HG03521 (cell line): Measurements from ENCODE around the gene SEPTIN12.

Experiments
- ATAC-seq: cut with Tn5 transposase; IDR thresholded peaks from one replicate; pipeline ENCODE4 v1.9.1; 2021; ENCODE audit warnings: mild to moderate bottlenecking, moderate library complexity; ENCODE audit not compliant: unreplicated experiment

The SEPTIN12 gene

DNA sequence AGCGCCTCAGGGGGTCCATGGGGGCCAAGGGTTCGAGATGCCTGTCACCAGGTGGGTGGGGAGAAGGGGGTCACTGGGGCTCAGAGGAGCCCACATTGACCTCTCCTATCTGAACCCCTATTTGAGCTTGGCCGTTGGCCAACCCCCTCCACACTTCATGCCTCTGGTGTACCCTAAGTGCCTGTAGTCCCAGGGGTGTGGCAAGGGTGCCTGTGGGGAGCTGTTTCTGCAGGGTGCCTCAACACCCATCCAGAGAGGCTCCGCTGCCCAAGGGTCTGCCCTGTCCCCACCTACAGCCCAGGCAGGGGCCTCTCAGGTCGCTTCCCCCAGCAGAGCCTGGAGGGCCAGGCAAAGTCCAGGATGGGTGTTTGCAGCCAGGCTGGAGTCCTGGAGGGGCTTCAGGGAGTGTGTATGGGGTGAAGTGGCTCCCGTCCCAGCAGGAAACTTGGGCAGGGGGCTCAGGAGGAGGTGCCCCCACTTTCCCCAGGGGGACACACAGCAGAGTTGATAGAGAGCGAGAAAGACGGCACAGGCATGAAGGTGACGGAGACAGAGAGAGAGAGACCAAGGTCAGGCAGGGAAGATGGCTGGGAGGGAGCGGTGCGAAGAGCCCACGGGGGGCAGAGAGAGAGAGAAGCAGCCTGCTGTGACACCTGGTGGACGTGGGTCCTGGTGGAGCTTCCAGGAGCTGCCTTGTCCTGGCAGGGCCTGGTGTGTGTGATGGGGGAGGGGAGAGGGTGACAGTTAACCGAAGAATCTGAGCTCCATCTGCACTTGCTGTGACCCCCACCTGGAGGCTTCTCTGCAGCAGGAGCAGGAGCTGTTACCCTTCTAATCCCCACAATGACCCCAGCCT lies at the start of gene SEPTIN12:
Gene SEPTIN12, minus strand, starts transcription at position 719 of the 856 bp plus-strand sequence. Its CDS starts 700 bp downstream, at position 19.
- ATAC-seq = no peak

GRCh38 chr16:4836727-4837126 lies 48.6 kb upstream of the SEPTIN12 start:
- no peak for ATAC-seq

- no peak for ATAC-seq
These were observed 45.4 kb upstream of the SEPTIN12 start for GRCh38 chr16:4833584-4833983.

- ATAC-seq = no peak
These were observed 44.7 kb upstream of the SEPTIN12 start for GRCh38 chr16:4832698-4833343.

GRCh38 chr16:4831616-4832015 lies 43.5 kb upstream of the SEPTIN12 start:
- no peak for ATAC-seq

DNA sequence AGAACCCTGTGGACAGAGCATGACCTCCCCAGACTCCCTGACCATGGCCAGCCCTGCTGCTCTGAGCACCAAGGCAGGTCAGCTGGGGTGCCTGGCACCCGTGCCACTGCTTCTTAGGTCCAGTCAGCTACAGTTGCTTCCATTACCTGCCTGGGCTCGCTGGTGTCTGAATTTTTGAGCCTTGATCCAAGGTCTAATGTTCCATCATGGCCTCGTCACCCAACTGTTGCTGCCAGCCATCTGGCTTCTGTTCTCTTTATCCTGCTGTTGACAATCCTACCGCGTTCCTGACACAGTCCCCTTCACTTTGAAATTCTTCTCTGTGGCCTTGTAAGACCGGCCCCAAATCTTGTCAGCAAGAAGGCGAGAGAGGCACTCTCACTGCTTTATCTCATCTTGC lies 42.3 kb upstream of the SEPTIN12 start:
- no peak for ATAC-seq

DNA sequence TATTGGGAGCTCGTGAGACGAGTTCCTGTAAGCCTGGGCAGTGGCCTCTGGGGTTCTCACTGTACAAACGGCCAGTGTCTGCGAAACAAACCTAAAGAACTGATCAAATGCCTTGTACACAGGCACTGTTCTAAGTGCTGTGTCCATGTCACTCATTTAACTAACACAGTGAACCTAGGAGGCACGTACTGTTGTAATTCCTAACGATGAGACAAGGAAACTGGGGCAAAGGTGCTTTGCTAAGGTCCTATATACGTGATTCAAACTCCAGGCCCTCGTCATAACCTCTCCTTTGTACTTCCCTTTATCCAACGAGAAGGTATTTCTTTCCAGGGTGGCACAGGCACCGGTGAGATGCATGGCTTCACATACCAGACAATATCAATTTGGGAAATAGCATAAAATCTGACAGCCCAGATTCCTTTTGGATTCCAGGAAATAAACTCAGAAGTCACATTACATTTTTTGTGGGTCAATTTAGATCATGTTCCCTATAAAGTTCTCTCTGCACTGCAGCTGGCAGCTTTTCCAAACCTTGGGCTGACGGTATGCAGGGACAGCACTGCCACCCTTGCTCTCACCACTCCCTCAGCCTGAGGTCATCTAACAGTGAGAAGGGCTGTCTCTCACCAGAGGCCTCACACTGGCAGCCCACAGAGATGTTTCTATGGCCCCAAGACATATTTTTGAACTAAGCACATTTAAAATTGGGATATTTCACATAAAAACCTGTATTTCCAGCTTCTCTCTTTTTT lies 40.6 kb upstream of the SEPTIN12 start:
- no peak for ATAC-seq

GRCh38 chr16:4826980-4827379 lies 38.8 kb upstream of the SEPTIN12 start:
- no peak for ATAC-seq

DNA sequence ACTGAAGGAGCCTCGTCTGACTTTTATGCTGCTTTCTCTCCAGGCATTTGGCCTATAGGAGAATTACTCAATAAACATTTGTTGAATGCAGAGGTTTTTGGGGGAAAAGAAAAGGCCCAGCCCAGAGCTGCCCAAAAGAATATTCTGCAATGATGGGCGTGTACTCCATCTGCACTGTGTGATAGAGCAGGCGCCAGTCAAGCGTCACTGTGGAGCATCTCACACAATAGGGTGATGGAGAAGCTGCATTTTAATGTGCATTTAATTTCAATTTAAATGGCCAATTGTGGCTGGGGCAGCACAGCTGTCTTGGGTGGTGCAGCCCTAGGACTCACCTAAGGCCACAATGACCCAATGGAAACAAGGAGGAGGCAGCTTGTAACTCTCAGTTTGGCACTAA lies 38.4 kb upstream of the SEPTIN12 start:
- ATAC-seq = no peak

GRCh38 chr16:4825196-4825595 lies 37.1 kb upstream of the SEPTIN12 start:
- ATAC-seq = no peak

DNA sequence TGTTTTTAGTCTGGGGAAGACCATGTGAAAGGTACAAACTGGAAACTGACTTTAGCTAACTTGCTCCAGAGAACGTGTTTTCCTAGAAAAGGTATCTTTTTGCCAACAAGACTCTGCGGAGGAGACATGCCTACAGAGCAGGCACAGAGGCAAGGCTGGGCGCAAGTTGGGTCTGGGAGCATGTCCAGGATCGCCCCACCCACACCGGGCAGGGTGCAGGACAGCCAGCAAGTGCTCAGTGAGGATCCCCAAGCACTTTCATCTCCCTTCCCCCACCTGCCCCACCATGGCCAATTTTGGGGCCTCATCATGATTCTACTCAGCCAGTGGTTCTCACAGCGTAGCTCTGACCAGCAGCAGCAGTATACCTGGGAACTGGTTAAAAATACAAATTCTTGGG lies 32.5 kb upstream of the SEPTIN12 start:
- ATAC-seq = no peak

DNA sequence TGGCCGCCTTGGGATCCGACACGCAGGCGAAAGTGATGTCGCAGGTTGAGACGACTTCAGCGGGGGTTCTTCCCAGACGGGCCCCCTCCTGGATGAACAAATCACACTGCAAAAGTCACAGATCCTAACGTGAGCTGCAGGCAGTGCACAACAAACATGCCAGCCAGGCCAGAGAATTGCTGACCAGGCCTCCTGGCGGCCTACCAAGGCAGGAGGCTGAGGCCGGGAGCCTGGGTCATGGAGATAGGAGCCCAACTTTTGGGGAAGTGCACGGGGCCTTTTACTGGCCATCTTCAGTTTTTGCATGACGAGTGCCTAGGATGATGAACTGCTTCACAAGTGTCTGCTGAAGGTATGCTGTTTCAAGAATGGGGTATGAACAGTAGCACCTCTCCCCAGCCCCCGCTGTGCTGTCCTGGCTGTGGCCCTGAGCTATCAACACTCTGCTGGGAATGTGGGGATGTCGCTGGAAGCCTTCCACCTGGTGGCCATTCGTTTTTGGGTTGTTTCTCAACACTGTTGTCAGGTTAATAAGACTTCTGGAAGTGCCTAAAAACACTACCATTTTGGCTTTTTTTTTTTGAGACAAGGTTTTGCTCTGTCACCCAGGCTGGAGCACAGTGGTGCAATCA lies 26.5 kb upstream of the SEPTIN12 start:
- no peak for ATAC-seq

DNA sequence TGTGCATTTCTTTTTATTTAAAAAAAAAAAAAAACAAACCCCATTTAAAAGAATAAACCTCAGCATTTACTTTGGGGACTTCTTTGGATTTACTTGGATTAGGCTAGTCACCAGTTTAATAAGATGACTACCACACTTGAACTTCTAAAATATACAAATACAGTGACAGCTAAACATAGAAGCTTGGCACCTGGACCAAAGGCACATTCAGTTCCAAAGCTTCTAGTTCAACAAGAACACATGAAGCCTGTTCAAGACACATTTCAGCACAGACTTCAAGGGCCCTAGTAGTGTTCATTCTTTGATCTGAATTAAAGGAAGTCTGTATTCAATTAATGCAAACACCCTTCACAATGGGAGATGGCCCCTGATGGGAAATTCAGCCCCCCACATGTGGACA lies 25.9 kb upstream of the SEPTIN12 start:
- ATAC-seq = no peak

DNA sequence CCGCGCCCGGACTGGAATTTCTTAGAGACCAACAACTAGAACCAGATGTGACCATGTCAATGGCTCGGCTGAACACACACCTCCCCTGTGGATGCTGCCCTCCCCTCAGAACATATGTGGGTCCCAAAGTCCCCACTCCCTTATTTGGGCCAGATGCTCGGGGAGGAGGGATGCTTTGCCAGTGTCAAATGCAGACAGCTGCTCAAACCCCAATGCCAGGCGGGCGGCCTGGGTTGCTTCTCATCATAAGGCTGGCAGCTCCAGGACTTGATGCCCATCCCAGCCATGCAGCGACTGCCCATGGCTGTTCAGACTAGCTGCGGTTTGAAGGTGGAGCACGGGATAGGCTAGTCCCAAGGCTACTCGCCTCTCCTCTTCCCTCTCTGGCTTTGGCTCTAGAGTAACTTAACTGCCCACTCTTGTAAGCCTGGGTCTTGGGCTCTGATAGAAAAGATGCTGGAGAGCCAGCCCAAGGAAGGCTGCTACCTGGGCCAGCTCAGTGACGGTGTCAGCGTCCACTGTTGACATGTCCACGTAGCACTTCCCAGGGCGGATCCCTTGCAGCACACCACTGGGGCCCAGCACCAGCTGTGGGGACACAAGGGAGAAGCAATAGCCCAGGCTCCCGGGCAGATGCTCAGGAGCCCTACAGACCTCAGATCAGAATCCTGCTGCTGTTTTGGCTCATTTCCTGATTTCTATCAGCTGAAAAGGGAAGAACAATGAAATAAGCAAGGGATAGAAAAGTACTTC lies 25.3 kb upstream of the SEPTIN12 start:
- no peak for ATAC-seq

- ATAC-seq = no peak
These were observed 23.6 kb upstream of the SEPTIN12 start for GRCh38 chr16:4811773-4812172.

DNA sequence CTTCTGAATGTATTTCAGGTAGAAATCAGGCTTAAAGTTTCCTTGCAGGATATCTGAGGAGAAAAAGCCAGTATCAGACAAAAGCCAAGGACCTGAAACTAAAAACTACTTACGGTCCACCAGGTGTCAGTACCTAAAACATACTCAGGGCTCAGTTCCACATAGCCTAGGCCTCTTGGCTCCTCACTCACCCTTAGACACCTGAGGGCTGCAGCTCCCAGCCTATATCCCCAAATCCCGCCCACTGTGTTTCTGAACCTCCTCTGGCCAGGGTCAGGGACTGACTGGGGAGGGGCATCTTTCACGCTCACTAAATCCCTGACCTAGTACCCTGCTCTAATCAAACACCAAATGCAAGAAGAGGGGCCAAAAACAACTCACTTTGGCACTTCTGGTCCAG lies 23.1 kb upstream of the SEPTIN12 start:
- ATAC-seq = no peak

GRCh38 chr16:4806280-4806679 lies 18.1 kb upstream of the SEPTIN12 start:
- ATAC-seq = no peak

DNA sequence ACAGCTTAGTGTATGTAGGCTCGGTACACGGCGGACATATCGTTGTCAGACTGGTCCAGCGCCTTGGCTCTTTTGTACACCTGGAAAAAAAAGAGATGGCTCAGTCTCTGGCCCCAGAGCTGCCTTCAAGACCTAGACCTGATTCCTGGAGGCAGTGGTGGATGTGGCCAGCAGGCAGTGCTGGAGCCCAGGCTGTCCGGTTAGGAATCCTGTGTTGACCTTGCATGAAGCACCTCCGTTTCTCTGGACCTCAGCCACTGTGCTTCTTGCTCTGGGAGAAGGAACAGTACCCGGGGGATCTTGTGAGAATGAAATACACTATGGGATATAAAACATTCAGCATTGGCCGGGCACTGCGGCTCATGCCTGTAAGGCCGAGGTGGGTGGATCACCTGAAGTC lies 17.1 kb upstream of the SEPTIN12 start:
- ATAC-seq = no peak

- no peak for ATAC-seq
These were observed 16.0 kb upstream of the SEPTIN12 start for GRCh38 chr16:4803898-4804762.
